HCT116 (cell line): ENCODE results near the gene KRTAP16-1. TPM values are rescaled to one million over a fixed set of nuclear protein-coding genes. Genes with fewer than 3 reads are reported as not detected.

Experiments
- ATAC-seq: fragments of 200-7000 bp; cut with Tn5 transposase; 2 replicates; pipeline ENCODE4 v1.9.1; 2020; ENCODE audit warnings: mild to moderate bottlenecking, moderate library complexity
- BruUV-seq: library from RNA; stranded (reverse); fragments of 400-500 nt; replicated peaks from 2 replicates; lab custom pipeline; 2021; lab: Mats Ljungman, UMichigan
- CTCF ChIA-PET: fragments of 300-600 bp; sonication (Branson Sonifier 250); formaldehyde crosslinking; loops from one replicate; lab custom pipeline; 2021; ENCODE audit warnings: antibody characterized with exemption; lab: Charles Lee
- POLR2A ChIA-PET: fragments of 300-600, 350-600 bp; sonication (Branson Sonifier 250); formaldehyde crosslinking; loops from one replicate; lab custom pipeline; 2021; ENCODE audit warnings: antibody characterized with exemption; lab: Charles Lee
- RAD21 ChIA-PET, 2 experiments: fragments of 300-600 bp; sonication (Branson Sonifier 250); formaldehyde crosslinking; loops; one replicate each; lab custom pipeline; 2023; ENCODE audit warnings: low total read pairs in 2 of 2; ENCODE audit not compliant: uncharacterized antibody in 2 of 2, unreplicated experiment in 2 of 2, low non-redundant PET in 1 of 2; lab: Charles Lee
- DNase-seq: peaks from one replicate; pipeline ENCODE4 v3.0.0-alpha.2; 2010; ENCODE audit warnings: low read depth, low spot score
- H2AFZ ChIP-seq: fragments of 200-600 bp; shearing (Covaris generic), sonication (generic); 2 replicates; pipeline ENCODE4 v1.6.1; 2017; ENCODE audit warnings: low read depth, mixed run types, mixed read lengths, antibody characterized with exemption, low read length; ENCODE audit not compliant: poor library complexity, severe bottlenecking
- H3K27ac ChIP-seq: 2 replicates; pipeline ENCODE4 v1.5.1; 2012; ENCODE audit warnings: low read depth, low read length
- H3K27me3 ChIP-seq: fragments of 200-600 bp; sonication (generic); 2 replicates; pipeline ENCODE4 v1.6.1; 2016; ENCODE audit warnings: mixed run types, low read length, mixed read lengths; ENCODE audit not compliant: insufficient read depth
- H3K36me3 ChIP-seq, 2 experiments: fragments of 200-500 bp in 1 of 2; fragments of 200-600 bp in 1 of 2; sonication (Bioruptor generic) in 1 of 2; sonication (generic) in 1 of 2; 2 replicates each; pipeline versions ENCODE4 v1.5.1 to v1.6.1; 2014 to 2016; ENCODE audit warnings: low read length in 2 of 2, inconsistent platforms in 1 of 2, mixed read lengths in 1 of 2, mixed run types in 1 of 2; ENCODE audit not compliant: insufficient read depth in 2 of 2, control insufficient read depth in 1 of 2
- H3K4me1 ChIP-seq, 2 experiments: fragments of 200-600 bp in 1 of 2; sonication (generic) in 1 of 2; 2 replicates each; pipeline versions ENCODE4 v1.5.1 to v1.6.1; 2012 to 2017; ENCODE audit warnings: low read length in 2 of 2, inconsistent platforms in 1 of 2, mild to moderate bottlenecking in 1 of 2, mixed read lengths in 1 of 2, mixed run types in 1 of 2, moderate library complexity in 1 of 2; ENCODE audit not compliant: insufficient read depth in 2 of 2, control insufficient read depth in 1 of 2
- H3K4me2 ChIP-seq: fragments of 200-600 bp; sonication (generic); 2 replicates; pipeline ENCODE4 v1.6.1; 2017; ENCODE audit warnings: mixed run types, low read length, mixed read lengths
- H3K4me3 ChIP-seq, 2 experiments: fragments of 200-600 bp in 1 of 2; sonication (generic) in 1 of 2; replicated peaks in 1 of 2; 2 replicates each; pipeline ENCODE4 v1.5.1; 2011 to 2016; ENCODE audit warnings: low read length in 2 of 2, control low read depth in 1 of 2, low read depth in 1 of 2, mild to moderate bottlenecking in 1 of 2, mixed read lengths in 1 of 2, mixed run types in 1 of 2
- H3K79me2 ChIP-seq: fragments of 200-600 bp; sonication (generic); 2 replicates; pipeline ENCODE4 v1.6.1; 2017; ENCODE audit warnings: mild to moderate bottlenecking, mixed run types, low read length, moderate library complexity, mixed read lengths; ENCODE audit not compliant: insufficient read depth
- H3K9ac ChIP-seq: fragments of 200-600 bp; sonication (generic); 2 replicates; pipeline ENCODE4 v1.6.1; 2016; ENCODE audit warnings: low read length, mixed read lengths
- H3K9me2 ChIP-seq: fragments of 200-600 bp; sonication (generic), shearing (Covaris generic); 2 replicates; pipeline ENCODE4 v1.6.1; 2017; ENCODE audit warnings: mixed run types, mild to moderate bottlenecking, moderate library complexity; ENCODE audit not compliant: insufficient read depth
- H3K9me3 ChIP-seq, 2 experiments: fragments of 200-500 bp in 1 of 2; fragments of 200-600 bp in 1 of 2; sonication (Bioruptor generic) in 1 of 2; sonication (generic) in 1 of 2; 2 replicates each; pipeline ENCODE4 v1.6.1; 2014 to 2017; ENCODE audit warnings: low read length in 2 of 2, mixed read lengths in 2 of 2, inconsistent platforms in 1 of 2, low read depth in 1 of 2, mild to moderate bottlenecking in 1 of 2, mixed run types in 1 of 2, moderate library complexity in 1 of 2; ENCODE audit not compliant: control insufficient read depth in 1 of 2, insufficient read depth in 1 of 2
- H4K20me1 ChIP-seq: fragments of 200-600 bp; sonication (generic), shearing (Covaris generic); 2 replicates; pipeline ENCODE4 v1.6.1; 2017; ENCODE audit warnings: mixed run types, mild to moderate bottlenecking, moderate library complexity; ENCODE audit not compliant: insufficient read depth
- CBX3 ChIP-seq: IDR thresholded peaks from 2 replicates; pipeline ENCODE4 v1.6.1; 2012; ENCODE audit warnings: low read depth
- CTCF ChIP-seq, 3 experiments: fragments of 200-600 bp in 1 of 3; sonication (generic) in 1 of 3; IDR thresholded peaks in 2 of 3; conservative IDR thresholded peaks in 1 of 3; 2 replicates each; pipeline ENCODE4 v1.5.1; 2012 to 2017; ENCODE audit warnings: low read depth in 2 of 3, low read length in 2 of 3, antibody characterized with exemption in 1 of 3, borderline replicate concordance in 1 of 3, control low read depth in 1 of 3, mild to moderate bottlenecking in 1 of 3, mixed read lengths in 1 of 3, mixed run types in 1 of 3, moderate library complexity in 1 of 3; ENCODE audit not compliant: insufficient read depth in 1 of 3
- EGR1 ChIP-seq: IDR thresholded peaks from 2 replicates; pipeline ENCODE4 v1.6.1; 2012; ENCODE audit warnings: low read depth
- MAX ChIP-seq: IDR thresholded peaks from 2 replicates; pipeline ENCODE4 v1.6.1; 2012
- POLR2A ChIP-seq: IDR thresholded peaks from 2 replicates; pipeline ENCODE4 v1.7.0; 2011; ENCODE audit warnings: borderline replicate concordance; ENCODE audit not compliant: insufficient read depth, insufficient read length; ENCODE audit errors: extremely low read depth
- RAD21 ChIP-seq: IDR thresholded peaks from 2 replicates; pipeline ENCODE4 v1.6.1; 2012; ENCODE audit warnings: low read depth, mild to moderate bottlenecking
- ZBTB33 ChIP-seq: IDR thresholded peaks from 2 replicates; pipeline ENCODE4 v1.6.1; 2011; ENCODE audit warnings: mild to moderate bottlenecking, low read length, moderate library complexity; ENCODE audit not compliant: insufficient replicate concordance; ENCODE audit errors: extremely low read depth
- intact Hi-C: fragments of 100-400 bp; cut with micrococcal nuclease; formaldehyde crosslinking; loops from 2 replicates; pipeline ENCODE4 v1.10.0; 2022
- total RNA-seq: library from RNA; stranded (reverse); gene quantifications from one replicate; pipeline ENCODE4 v1.2.1, GENCODE V29; 2021; ENCODE audit not compliant: unreplicated experiment

Gene KRTAP16-1
- total RNA-seq, 1 experiment from 2014 or later: not detected

- H3K4me3 ChIP-seq: no peak overlapping the region
- intact Hi-C loops: loop anchor here (10.0 kb wide), 1 partner anchor 702 kb away; no protein-coding TSS in a partner anchor
- H3K9ac ChIP-seq: no peak overlapping the region
- peaks cover 8 to 31% of the 10 kb centered on the region in 2 experiments; a peak in 3 of 4 replicates for H3K4me1 ChIP-seq
- H3K27ac ChIP-seq: no peak overlapping the region; the same call in 1 of the 2 replicates
- no peaks in the 10 kb centered on the region for H3K79me2 ChIP-seq
- no peaks in the 10 kb centered on the region for H3K9me2 ChIP-seq
- H3K36me3 ChIP-seq: no peaks in the 10 kb centered on the region
- POLR2A ChIA-PET: no interaction called here
- no peak overlapping the region for H3K4me2 ChIP-seq
- H2AFZ ChIP-seq: no peak overlapping the region
- RAD21 ChIA-PET: no interaction called here
- BruUV-seq: no TSS peak
- TF ChIP-seq MAX (no peak), RAD21 (peak; percentile 40)
- TF ChIP-seq, all 23 proteins: peak for 1
- Histone ChIP-seq H3K9me3 (peaks cover 0 to 12% of the 10 kb centered on the region in 2 experiments; a peak in 1 of 4 replicates), H4K20me1 (no peaks in the 10 kb centered on the region), H3K27me3 (no peaks in the 10 kb centered on the region)
- DNase-seq (no peak), ATAC-seq (no peak)
- CTCF ChIA-PET: no interaction called here
Measured at GRCh38 chr17:41326173-41327145, 17.4 kb upstream of the KRTAP16-1 start.

GRCh38 chr17:41325611-41326010, 16.5 kb upstream of the KRTAP16-1 start:
- POLR2A ChIA-PET: no interaction called here
- H2AFZ ChIP-seq: no peak overlapping the region
- no peaks in the 10 kb centered on the region for H3K79me2 ChIP-seq
- CTCF ChIA-PET: no interaction called here
- no peaks in the 10 kb centered on the region for H4K20me1 ChIP-seq
- RAD21 ChIA-PET: no interaction called here
- TF ChIP-seq RAD21: no peak
- TF ChIP-seq CBX3: no peak
- TF ChIP-seq CTCF (IDR thresholded peaks at IDR 0.05 in 2 of 3, conservative IDR thresholded peaks at IDR 0.05 in 1 of 3; ENCODE audit: borderline replicate concordance in 1 of 3, insufficient read depth in 1 of 3, low read depth in 2 of 3, low read length in 2 of 3): no peak
- TF ChIP-seq ZBTB33: no peak
- no peak for TF ChIP-seq POLR2A
- TF ChIP-seq EGR1: no peak
- no peak for TF ChIP-seq MAX
- H3K4me2 ChIP-seq: no peak overlapping the region
- peaks cover 8 to 31% of the 10 kb centered on the region in 2 experiments; a peak in 3 of 4 replicates for H3K4me1 ChIP-seq
- H3K9me3 ChIP-seq: peaks cover 0 to 12% of the 10 kb centered on the region in 2 experiments; a peak in 1 of 4 replicates
- H3K27ac ChIP-seq: no peak overlapping the region; the same call in 1 of the 2 replicates
- no peak overlapping the region for H3K4me3 ChIP-seq
- BruUV-seq: no TSS peak
- H3K27me3 ChIP-seq: no peaks in the 10 kb centered on the region
- H3K9ac ChIP-seq: no peak overlapping the region
- no peaks in the 10 kb centered on the region for H3K9me2 ChIP-seq
- intact Hi-C loops: loop anchor here (2.0 to 10.0 kb wide), 3 partner anchors 171 to 701 kb away; no protein-coding TSS in a partner anchor
- ATAC-seq (no peak), DNase-seq (no peak)
- peaks cover 0 to 6% of the 10 kb centered on the region in 2 experiments; a peak in 1 of 4 replicates for H3K36me3 ChIP-seq
